ENCODE data around the gene FLNB. TPM values are rescaled to one million over a fixed set of nuclear protein-coding genes. Genes with fewer than 3 reads are reported as not detected.

FLNB gene
- total and polyA plus RNA-seq, 2 of the 13 experiments (the other 11 are each of a cell fraction or from before 2014, with no cell fraction given) = 106 to 130 TPM

- TF ChIP-seq AHR (CRISPR knock-in tag; IDR thresholded peaks at IDR 0.05) (no peak), JUND (CRISPR knock-in tag; IDR thresholded peaks at IDR 0.05) (0 out of 2 replicates have a peak, but pooled peaks have one; percentile 1), KAT8 (CRISPR knock-in tag; IDR thresholded peaks at IDR 0.05) (peak; percentile 1; the same call in 1 of the 2 replicates), WIZ (CRISPR knock-in tag; IDR thresholded peaks at IDR 0.05) (no peak), ZNF160 (CRISPR knock-in tag; IDR thresholded peaks at IDR 0.05) (no peak), CREB1 (IDR thresholded peaks at IDR 0.05) (no peak), CREB1 (CRISPR knock-in tag; IDR thresholded peaks at IDR 0.05) (0 out of 2 replicates have a peak, but pooled peaks have one; percentile 7), HOXA5 (CRISPR knock-in tag; IDR thresholded peaks at IDR 0.05) (peak; percentile 19; the same call in 1 of the 2 replicates), KLF6 (CRISPR knock-in tag; IDR thresholded peaks at IDR 0.05) (0 out of 2 replicates have a peak, but pooled peaks have one; percentile 2), ZNF362 (CRISPR knock-in tag; IDR thresholded peaks at IDR 0.05; ENCODE audit: borderline replicate concordance) (0 out of 2 replicates have a peak, but pooled peaks have one; percentile 25), ZNF317 (CRISPR knock-in tag; IDR thresholded peaks at IDR 0.05) (0 out of 2 replicates have a peak, but pooled peaks have one; percentile 21), ZBTB33 (CRISPR knock-in tag; IDR thresholded peaks at IDR 0.05) (peak; percentile 49; the same call in 1 of the 2 replicates), E2F2 (CRISPR knock-in tag; IDR thresholded peaks at IDR 0.05; ENCODE audit: borderline replicate concordance) (peak; percentile 2; the same call in 1 of the 2 replicates), ZNF740 (CRISPR knock-in tag; IDR thresholded peaks at IDR 0.05) (0 out of 2 replicates have a peak, but pooled peaks have one; percentile 6), ASH2L (IDR thresholded peaks at IDR 0.05; ENCODE audit: insufficient read length, low read depth, low read length) (peak; percentile 49), PAXIP1 (CRISPR knock-in tag; conservative IDR thresholded peaks at IDR 0.05) (peak; percentile 47), ERF (CRISPR knock-in tag; IDR thresholded peaks at IDR 0.05) (0 out of 2 replicates have a peak, but pooled peaks have one; percentile 3), RFXAP (CRISPR knock-in tag; IDR thresholded peaks at IDR 0.05; ENCODE audit: borderline replicate concordance) (peak; percentile 11; the same call in 1 of the 2 replicates), SAP130 (CRISPR knock-in tag; IDR thresholded peaks at IDR 0.05; ENCODE audit: low read depth) (0 out of 2 replicates have a peak, but pooled peaks have one; percentile 1), ZNF430 (CRISPR knock-in tag; IDR thresholded peaks at IDR 0.05) (peak; percentile 70; the same call in 1 of the 2 replicates), CBX1 (IDR thresholded peaks at IDR 0.05; ENCODE audit: low read depth) (no peak), ZBTB7A (CRISPR knock-in tag; IDR thresholded peaks at IDR 0.05) (0 out of 2 replicates have a peak, but pooled peaks have one; percentile 47)
Measured at GRCh38 chr3:58193682-58194407, 185.6 kb downstream of the FLNB start (continued).
